ENCODE measurements around the gene NR1D1.

NR1D1 gene

DNA sequence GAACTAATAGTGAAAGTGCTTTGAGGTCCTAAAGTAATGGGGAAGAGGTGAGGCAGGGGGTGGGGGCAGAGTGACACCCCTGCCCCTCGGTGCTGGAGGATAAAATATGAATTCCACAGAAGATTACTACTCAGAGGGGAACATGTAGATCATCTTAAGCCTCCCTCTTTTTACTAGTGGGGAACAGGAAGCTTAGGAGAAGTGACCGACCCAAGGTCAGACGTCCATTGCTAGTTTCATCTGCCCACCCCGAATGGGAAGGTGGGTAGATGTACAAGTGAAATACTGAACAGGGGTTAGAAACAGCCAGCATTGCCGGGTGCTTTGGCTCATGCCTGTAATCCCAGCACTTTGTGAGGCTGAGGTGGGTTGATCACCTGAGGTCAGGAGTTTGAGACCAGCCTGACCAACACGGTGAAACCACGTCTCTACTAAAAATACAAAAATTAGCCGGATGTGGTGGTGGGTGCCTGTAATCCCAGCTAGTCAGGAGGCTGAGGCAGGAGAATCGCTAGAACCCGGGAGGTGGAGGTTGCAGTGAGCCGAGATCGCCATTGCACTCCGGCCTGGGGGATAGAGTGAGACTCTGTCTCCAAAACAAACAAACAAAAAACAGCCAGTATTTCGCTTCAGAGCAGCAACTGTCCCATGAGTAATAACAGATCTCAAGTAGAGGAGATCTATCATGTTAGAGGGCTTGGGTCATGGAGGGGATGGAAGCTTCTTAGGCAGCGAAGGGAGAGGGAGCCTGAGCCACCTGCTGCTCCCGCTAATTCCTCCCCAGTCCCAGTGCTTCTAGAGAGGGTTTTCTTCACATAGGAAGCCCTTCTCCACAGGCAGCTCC lies 1.2 kb upstream of the NR1D1 start:
- TF ChIP-seq, protein P1, sequence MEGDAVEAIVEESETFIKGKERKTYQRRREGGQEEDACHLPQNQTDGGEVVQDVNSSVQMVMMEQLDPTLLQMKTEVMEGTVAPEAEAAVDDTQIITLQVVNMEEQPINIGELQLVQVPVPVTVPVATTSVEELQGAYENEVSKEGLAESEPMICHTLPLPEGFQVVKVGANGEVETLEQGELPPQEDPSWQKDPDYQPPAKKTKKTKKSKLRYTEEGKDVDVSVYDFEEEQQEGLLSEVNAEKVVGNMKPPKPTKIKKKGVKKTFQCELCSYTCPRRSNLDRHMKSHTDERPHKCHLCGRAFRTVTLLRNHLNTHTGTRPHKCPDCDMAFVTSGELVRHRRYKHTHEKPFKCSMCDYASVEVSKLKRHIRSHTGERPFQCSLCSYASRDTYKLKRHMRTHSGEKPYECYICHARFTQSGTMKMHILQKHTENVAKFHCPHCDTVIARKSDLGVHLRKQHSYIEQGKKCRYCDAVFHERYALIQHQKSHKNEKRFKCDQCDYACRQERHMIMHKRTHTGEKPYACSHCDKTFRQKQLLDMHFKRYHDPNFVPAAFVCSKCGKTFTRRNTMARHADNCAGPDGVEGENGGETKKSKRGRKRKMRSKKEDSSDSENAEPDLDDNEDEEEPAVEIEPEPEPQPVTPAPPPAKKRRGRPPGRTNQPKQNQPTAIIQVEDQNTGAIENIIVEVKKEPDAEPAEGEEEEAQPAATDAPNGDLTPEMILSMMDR (IDR thresholded peaks at IDR 0.05; ENCODE audit: borderline replicate concordance, control extremely low read depth, extremely low read depth, insufficient read depth, missing control alignments): no peak
- no peak for DNase-seq (ENCODE audit: low spot score)
- in situ Hi-C loops (cut with MboI; ENCODE audit: low sequenced_read_pairs, unreplicated experiment): no loop called here

DNA sequence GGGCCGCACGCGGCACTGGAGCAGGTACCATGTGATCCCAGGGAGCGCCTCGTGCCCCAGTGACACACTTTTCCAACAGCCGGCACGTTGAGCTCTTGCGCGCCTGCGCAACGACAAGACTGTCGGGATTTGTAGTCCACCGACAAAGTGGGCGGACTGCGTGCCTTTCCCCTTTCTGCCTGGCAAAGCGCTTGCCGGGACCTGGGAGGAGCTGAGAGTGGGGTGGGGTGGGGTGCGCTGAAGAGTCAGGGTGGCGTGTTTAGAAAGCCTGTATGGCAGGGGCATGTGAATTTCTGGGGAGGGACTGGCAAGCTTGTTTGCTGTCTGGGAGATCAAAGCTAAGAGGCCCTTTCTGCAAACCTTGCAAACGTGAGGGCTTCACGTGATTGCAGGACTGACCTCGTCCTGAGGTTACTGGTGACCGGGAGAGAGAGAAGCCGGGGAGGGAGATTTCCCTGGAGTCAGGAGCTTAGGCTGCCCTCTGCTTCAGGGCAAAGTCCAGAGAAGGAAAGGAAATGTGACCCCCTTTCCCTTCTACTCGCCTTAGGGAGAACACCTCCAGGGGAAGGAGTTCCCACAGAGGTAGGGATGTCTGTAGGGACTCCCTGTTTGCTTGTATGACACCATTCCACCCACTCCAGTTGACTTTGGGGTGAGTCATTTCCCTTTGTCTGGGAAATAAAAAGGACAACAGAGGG lies 429 bp upstream of the NR1D1 start:
- in situ Hi-C loops (cut with MboI; ENCODE audit: low sequenced_read_pairs, unreplicated experiment): no loop called here
- peak; percentile 84 for DNase-seq (ENCODE audit: low spot score)
- TF ChIP-seq, protein P1 (IDR thresholded peaks at IDR 0.05; ENCODE audit: borderline replicate concordance, control extremely low read depth, extremely low read depth, insufficient read depth, missing control alignments): no peak

DNA sequence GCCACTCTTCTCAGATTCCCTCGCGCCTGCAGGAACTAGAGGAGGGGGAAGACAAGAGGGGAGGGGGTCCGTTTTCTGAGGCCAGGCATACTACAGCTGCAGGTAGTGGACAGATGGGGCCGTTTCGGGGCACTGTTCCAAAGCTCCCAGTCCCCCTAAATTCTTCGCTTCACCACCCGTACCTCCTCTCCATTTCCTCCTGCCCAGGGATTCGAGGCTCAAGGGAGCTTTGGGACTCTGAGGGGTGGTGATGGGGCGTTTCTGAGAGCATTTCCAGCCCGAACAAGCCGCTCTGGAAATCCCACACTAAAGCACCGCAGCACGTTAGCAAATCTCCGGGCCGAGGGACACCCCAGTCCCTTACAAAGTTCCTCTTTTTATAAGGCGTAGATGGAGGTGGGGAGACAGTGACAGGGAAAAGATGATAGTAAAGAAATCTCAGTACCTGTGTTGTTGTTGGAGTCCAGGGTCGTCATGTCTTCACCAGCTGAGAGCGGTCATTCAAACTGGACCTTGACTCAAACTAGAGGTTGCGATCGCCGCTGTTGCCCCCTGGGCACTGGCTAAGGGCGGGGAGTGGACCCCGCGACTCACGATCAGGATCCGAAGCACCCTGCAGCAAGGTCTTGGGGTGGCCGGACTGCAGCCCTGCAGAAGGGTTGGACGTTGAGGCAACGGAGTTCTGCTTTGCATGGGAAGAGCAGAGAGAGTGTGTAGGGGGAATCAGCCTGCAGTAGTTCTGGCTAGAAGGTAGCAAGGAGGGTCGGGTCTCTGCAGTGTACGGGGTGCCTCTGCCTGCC lies 570 bp downstream of the NR1D1 start:
- DNase-seq (ENCODE audit: low spot score): no peak
- TF ChIP-seq, protein P1 (IDR thresholded peaks at IDR 0.05; ENCODE audit: borderline replicate concordance, control extremely low read depth, extremely low read depth, insufficient read depth, missing control alignments): no peak

DNA sequence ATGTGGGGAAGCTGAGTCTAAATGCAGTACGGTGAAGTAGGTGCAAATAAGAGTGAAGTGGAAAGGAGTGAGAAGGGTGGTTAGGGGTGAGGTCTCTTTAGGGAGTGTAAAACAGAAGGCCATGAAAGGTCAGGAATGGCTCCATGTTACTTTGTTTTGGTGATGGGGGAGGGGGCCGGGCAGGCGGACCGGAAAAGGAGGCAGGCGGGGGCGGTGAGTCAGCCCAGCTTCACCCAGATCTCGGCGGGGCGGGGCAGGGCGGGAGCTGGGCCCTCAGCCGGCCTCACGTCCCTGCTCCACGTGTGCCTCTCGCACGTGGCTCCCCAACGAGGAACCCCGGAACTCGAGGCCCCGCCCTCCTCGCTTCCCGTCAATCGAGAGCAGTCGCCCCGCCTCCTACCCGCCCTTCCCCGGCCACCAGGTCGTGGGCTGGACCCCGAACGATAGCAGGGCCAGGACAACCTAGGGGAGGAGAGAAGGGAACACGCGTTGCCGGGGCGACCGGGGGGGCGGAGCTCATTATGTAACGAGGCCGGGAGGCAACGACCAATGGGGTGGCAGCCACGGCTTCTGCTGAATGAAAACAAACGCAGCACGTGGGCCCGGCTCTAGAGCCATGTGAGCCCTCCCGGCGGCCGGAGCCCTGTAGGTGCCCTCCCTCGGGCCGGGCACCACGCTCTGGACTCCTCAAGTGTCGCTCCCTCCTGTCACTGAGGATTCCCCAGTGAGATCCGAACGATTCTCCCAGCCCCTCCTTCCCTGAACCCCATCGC lies 1.4 kb downstream of the NR1D1 start:
- TF ChIP-seq, protein P1 (IDR thresholded peaks at IDR 0.05; ENCODE audit: borderline replicate concordance, control extremely low read depth, extremely low read depth, insufficient read depth, missing control alignments): no peak
- in situ Hi-C loops (cut with MboI; ENCODE audit: low sequenced_read_pairs, unreplicated experiment): no loop called here
- peak; percentile 96 for DNase-seq (ENCODE audit: low spot score)

More for the DNA sequence above, 570 bp downstream of the NR1D1 start:
- in situ Hi-C loops (cut with MboI; ENCODE audit: low sequenced_read_pairs, unreplicated experiment): no loop called here

DNA sequence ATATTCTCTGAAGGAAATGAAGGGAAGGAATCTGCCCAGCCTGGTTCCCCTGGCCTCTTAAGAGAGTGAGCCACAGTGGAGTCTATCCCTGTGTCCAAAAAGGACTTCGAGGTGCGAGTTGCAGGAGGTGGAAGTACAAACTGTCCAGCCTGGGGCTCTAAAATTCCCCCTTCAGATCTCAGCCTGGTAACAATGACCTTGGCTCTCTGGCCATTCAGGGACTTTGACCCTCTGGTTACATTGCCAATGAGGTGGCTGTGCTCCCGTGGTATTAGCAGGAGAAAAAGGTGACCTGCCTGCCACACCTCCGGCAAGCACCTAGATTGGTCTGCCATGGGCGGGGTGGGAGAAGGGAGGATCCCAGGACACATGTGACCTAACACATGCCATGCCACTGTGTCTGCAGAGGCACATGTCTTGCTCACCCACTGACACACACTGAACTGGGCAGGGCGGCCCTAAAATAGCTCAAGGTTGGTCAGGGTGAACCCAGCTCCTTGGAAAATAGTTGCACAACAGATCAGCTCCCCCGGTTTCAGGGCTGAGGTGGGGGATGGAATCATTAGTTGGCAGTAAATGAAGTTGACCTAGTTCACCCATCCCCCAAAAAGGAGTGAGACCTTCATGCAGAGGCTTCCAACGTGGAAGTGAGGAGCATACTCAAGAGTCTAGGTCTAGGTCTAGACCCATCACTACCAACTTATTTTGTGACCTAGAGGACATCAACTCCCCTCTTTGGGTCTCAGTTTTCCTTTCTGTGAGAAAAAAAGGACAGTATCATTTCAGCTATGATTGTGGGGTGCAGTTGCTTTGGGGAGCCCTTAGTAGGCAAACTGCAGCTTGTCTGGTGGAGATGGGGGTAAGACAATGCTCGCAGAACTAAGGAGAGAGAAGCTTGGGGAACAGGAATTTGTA lies 2.2 kb downstream of the NR1D1 start:
- TF ChIP-seq, protein P1 (IDR thresholded peaks at IDR 0.05; ENCODE audit: borderline replicate concordance, control extremely low read depth, extremely low read depth, insufficient read depth, missing control alignments): no peak
- no peak for DNase-seq (ENCODE audit: low spot score)
- in situ Hi-C loops (cut with MboI; ENCODE audit: low sequenced_read_pairs, unreplicated experiment): no loop called here

Measured in GM13976 (cell line).